ENCODE measurements around the gene ZNF180.

The ZNF180 gene

DNA sequence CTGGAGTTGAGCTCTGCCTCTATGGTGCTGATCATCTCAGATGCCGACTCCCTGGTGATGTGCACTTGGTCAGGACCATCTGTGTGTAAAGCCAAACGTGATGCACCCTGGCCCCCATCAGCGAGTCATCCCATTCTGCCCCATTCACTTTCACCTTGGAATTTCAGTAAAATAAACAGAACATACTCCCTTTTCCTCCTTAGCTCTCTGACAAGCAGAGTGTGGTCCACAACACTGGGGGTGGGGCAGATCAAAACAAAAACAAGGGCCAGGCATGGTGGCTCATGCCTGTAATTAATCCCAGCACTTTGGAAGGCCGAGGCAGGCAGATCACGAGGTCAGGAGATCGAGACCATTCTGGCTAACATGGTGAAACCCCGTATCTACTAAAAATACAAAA, 16.8 kb upstream of the ZNF180 start:
- TF ChIP-seq, protein P1, sequence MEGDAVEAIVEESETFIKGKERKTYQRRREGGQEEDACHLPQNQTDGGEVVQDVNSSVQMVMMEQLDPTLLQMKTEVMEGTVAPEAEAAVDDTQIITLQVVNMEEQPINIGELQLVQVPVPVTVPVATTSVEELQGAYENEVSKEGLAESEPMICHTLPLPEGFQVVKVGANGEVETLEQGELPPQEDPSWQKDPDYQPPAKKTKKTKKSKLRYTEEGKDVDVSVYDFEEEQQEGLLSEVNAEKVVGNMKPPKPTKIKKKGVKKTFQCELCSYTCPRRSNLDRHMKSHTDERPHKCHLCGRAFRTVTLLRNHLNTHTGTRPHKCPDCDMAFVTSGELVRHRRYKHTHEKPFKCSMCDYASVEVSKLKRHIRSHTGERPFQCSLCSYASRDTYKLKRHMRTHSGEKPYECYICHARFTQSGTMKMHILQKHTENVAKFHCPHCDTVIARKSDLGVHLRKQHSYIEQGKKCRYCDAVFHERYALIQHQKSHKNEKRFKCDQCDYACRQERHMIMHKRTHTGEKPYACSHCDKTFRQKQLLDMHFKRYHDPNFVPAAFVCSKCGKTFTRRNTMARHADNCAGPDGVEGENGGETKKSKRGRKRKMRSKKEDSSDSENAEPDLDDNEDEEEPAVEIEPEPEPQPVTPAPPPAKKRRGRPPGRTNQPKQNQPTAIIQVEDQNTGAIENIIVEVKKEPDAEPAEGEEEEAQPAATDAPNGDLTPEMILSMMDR (IDR thresholded peaks at IDR 0.05; ENCODE audit: low read depth, low read length), result no peak
- no peak for DNase-seq (ENCODE audit: extremely low read depth, low read depth)

DNA sequence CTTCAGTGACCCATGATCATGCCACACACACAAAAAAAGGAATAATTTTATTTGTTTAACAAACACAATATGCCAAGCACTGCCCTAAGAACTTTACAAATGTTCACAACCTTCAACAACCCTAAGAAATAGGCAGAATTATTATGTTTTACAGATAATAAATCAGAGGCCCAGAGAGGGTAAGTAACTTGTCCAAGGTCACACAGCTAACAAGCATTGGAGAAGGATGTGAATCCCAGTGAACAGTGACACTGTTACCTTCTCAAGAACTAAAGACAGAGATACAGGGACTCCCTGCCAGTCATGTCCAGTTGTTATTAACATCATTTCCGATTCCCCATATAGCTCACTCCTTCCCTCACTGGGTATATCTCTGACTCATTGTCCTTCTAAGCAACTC, 15.6 kb upstream of the ZNF180 start:
- no peak for DNase-seq (ENCODE audit: extremely low read depth, low read depth)
- TF ChIP-seq, protein P1 (IDR thresholded peaks at IDR 0.05; ENCODE audit: low read depth, low read length), result no peak

DNA sequence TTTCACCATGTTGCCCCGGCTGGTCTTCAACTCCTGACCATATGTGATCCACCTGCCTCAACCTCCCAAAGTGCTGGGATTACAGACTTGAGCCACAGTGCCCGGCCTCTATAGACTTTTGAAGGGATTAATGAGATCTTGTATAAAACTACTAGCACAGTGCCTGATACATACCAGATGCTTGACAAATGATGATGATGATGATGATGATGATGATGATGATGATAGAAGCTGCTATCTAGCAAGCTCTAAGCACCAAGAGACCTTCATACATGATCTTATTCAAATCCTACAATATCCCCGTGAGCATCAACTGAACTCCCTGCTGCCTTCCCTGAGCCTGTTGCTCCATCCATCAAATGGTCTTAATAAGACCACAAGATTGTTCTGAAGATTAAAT, 14.7 kb upstream of the ZNF180 start:
- DNase-seq (ENCODE audit: extremely low read depth, low read depth), result no peak

DNA sequence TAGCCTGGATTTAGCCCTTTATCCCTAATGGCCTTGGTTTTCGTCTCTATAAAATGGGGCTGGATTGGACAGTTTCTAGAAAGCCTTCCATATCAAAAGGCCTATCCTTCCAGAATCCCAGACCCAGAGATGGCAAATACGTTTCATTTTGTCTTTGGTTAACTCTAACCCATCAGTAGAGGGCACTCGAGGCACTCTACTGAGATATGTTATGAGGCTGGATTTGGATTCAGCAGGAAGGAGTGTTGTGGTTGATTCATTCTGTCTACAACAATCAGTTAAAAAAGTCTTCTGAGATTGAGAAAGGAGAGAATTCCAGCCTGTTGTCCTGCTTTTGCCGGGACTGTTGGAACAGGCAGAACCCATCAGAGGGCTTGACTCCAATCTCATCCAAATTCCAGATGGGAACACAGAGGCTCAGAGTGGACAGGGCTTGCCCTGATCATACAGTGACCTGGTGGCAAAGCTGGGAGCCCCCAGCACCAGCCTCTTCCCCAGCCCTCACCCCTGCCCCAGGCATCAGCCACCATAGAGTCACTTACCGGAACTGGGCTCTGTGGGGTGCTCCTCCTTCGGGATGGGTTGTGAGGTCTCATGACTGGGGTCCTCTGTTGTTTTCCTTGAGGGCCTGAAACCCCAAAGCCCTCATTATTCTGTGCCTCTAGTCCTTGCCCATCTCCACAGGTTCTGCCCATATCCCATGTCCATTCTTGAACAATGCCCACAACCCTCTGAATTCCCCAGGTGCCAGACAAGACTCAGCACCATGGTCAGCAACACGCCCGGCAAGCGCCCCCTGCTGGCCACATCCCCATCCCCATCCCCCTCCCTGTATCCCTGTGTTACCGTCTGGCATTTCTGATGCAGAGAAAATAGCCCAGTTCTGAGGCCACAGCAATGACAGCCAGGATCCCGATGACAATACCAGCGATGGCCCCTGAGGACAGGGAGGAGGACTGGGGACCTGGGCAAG, 12.3 kb upstream of the ZNF180 start:
- TF ChIP-seq, protein P1 (IDR thresholded peaks at IDR 0.05; ENCODE audit: low read depth, low read length), result peak; percentile 29
- DNase-seq (ENCODE audit: extremely low read depth, low read depth), result peak; percentile 3

More for the DNA sequence above, 14.7 kb upstream of the ZNF180 start:
- TF ChIP-seq, protein P1 (IDR thresholded peaks at IDR 0.05; ENCODE audit: low read depth, low read length), result no peak

DNA sequence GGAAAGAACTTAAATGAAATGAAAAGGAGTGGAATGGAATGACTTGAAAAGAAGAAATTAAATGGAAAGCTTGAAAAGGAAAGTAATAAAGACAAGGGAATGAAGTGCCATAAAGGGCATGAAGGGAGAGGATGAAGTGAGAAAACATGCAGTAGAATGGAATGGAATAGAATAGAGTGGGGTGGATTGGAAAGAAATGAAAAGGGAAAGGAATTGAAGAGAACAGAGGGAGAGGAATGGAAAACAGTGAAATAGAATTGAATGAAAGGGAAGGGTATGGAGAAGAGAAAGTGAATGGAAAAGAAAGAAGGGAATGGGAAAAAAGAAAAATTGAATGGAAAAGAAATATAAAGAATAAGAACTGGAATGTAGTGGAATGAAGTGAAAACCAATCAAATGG, 9.2 kb upstream of the ZNF180 start:
- TF ChIP-seq, protein P1 (IDR thresholded peaks at IDR 0.05; ENCODE audit: low read depth, low read length), result no peak
- no peak for DNase-seq (ENCODE audit: extremely low read depth, low read depth)

DNA sequence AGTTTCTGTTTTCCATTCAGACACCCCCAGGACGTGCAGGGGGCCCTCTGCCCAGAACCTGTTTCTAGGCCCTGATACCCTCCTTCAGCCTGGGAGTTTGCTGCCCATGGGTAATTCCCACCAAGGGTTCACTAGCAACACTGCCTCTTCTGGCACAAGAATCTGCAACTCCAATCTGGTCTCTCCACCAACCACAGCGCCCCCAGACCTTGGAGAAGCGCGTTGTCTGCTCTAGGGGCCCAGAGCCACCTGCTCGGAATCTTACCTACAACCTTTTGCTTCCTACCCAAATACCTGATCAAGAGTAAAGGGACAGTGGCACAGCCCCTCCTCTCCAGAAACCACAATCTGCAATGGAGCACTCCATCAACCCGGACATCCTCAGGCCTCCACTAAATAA, 763 bp downstream of the ZNF180 start:
- DNase-seq (ENCODE audit: extremely low read depth, low read depth), result no peak
- TF ChIP-seq, protein P1 (IDR thresholded peaks at IDR 0.05; ENCODE audit: low read depth, low read length), result no peak

DNA sequence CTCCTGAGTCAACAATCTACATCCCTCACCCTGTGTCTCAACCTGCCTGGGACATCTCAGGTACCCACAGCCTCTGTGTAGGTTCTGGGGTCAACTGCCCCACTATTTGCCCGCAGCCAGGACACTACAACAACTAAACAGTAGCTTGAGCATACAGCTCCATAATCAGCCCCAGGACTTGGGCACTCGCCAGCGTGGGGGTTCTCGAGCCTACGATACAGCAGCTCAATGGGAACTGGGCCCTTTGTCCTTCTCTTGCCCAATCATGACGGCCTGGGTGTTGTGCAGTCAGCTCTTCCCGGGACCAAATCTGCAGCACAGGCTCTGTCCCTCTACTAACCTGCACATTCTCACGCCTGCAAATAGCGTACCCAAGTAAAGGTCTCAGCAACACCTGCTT, 1.3 kb downstream of the ZNF180 start:
- DNase-seq (ENCODE audit: extremely low read depth, low read depth), result no peak
- TF ChIP-seq, protein P1 (IDR thresholded peaks at IDR 0.05; ENCODE audit: low read depth, low read length), result no peak

All from AG09319 (cell line).